Trophoblast cell (in vitro differentiated cells and primary cell): ENCODE measurements around the gene PSMC3.

ENCODE experiments used
- DNase-seq, 2 donors: peaks; one replicate each; pipeline ENCODE4 v3.0.0-alpha.2; 2016
- H2AFZ ChIP-seq: 2 replicates; pipeline ENCODE4 v1.6.1; 2013; ENCODE audit warnings: low read length, moderate library complexity, mild to moderate bottlenecking; ENCODE audit not compliant: insufficient read depth, poor library complexity
- H2AK5ac ChIP-seq: 2 replicates; pipeline ENCODE4 v1.6.1; 2013; ENCODE audit warnings: mild to moderate bottlenecking, low read length
- H2BK120ac ChIP-seq: 2 replicates; pipeline ENCODE4 v1.6.1; 2013; ENCODE audit warnings: low read length, mild to moderate bottlenecking, moderate library complexity; ENCODE audit not compliant: insufficient read depth, poor library complexity
- H2BK12ac ChIP-seq: 2 replicates; pipeline ENCODE4 v1.6.1; 2013; ENCODE audit warnings: mild to moderate bottlenecking, low read length, moderate library complexity
- H2BK5ac ChIP-seq: 2 replicates; pipeline ENCODE4 v1.6.1; 2013; ENCODE audit warnings: low read length, low read depth, moderate library complexity, mild to moderate bottlenecking; ENCODE audit not compliant: poor library complexity
- H3K14ac ChIP-seq: 2 replicates; pipeline ENCODE4 v1.6.1; 2013; ENCODE audit warnings: mild to moderate bottlenecking, low read length
- H3K18ac ChIP-seq: 2 replicates; pipeline ENCODE4 v1.6.1; 2013; ENCODE audit warnings: mild to moderate bottlenecking, low read length
- H3K23ac ChIP-seq: 2 replicates; pipeline ENCODE4 v1.6.1; 2013; ENCODE audit warnings: low read length
- H3K27ac ChIP-seq: 2 replicates; pipeline ENCODE4 v1.5.1; 2013; ENCODE audit warnings: low read depth, mild to moderate bottlenecking, inconsistent platforms, low read length, moderate library complexity
- H3K27me3 ChIP-seq: 2 replicates; pipeline ENCODE4 v1.6.1; 2013; ENCODE audit warnings: inconsistent platforms, mild to moderate bottlenecking, low read length, moderate library complexity; ENCODE audit not compliant: insufficient read depth
- H3K36me3 ChIP-seq, 2 experiments: 1 replicate in 1 of 2; 2 replicates in 1 of 2; pipeline ENCODE4 v1.6.1; 2013; ENCODE audit warnings: low read length in 2 of 2, mild to moderate bottlenecking in 2 of 2, moderate library complexity in 1 of 2; ENCODE audit not compliant: insufficient read depth in 2 of 2, control insufficient read depth in 1 of 2
- H3K4ac ChIP-seq: 2 replicates; pipeline ENCODE4 v1.6.1; 2013; ENCODE audit warnings: low read depth, mild to moderate bottlenecking, low read length, moderate library complexity
- H3K4me1 ChIP-seq, 2 experiments: 1 replicate in 1 of 2; 2 replicates in 1 of 2; pipeline ENCODE4 v1.6.1; 2013; ENCODE audit warnings: low read length in 2 of 2, mild to moderate bottlenecking in 2 of 2, moderate library complexity in 1 of 2; ENCODE audit not compliant: insufficient read depth in 2 of 2, control insufficient read depth in 1 of 2
- H3K4me2 ChIP-seq: 2 replicates; pipeline ENCODE4 v1.6.1; 2013; ENCODE audit warnings: inconsistent platforms, mild to moderate bottlenecking, low read length, moderate library complexity
- H3K4me3 ChIP-seq: 2 replicates; pipeline ENCODE4 v1.5.1; 2013; ENCODE audit warnings: mild to moderate bottlenecking, low read depth, low read length, inconsistent platforms
- H3K79me1 ChIP-seq: one replicate; pipeline ENCODE4 v1.6.1; 2013; ENCODE audit warnings: low read length
- H3K79me2 ChIP-seq: 2 replicates; pipeline ENCODE4 v1.6.1; 2013; ENCODE audit warnings: low read length, mild to moderate bottlenecking; ENCODE audit not compliant: control insufficient read depth, insufficient read depth, poor library complexity
- H3K9ac ChIP-seq: 2 replicates; pipeline ENCODE4 v1.6.1; 2013; ENCODE audit warnings: mild to moderate bottlenecking, low read length
- H3K9me3 ChIP-seq: 2 replicates; pipeline ENCODE4 v1.6.1; 2013; ENCODE audit warnings: low read depth, mild to moderate bottlenecking, control low read depth, inconsistent platforms, low read length; ENCODE audit not compliant: insufficient read depth
- H4K12ac ChIP-seq: 2 replicates; pipeline ENCODE4 v1.6.1; 2013; ENCODE audit warnings: low read depth, mild to moderate bottlenecking, low read length, moderate library complexity
- H4K8ac ChIP-seq: 2 replicates; pipeline ENCODE4 v1.6.1; 2013; ENCODE audit warnings: low read depth, mild to moderate bottlenecking, low read length, moderate library complexity
- H4K91ac ChIP-seq: one replicate; pipeline ENCODE4 v1.6.1; 2013; ENCODE audit warnings: low read depth, mild to moderate bottlenecking, low read length, moderate library complexity
- WGBS: extraction: QIAGEN DNeasy Blood & Tissue Kit; methylation state at CpG from one replicate; pipeline ENCODE4 v1.1.7; 2013; ENCODE audit warnings: missing lambda C conversion rate; ENCODE audit not compliant: insufficient read length, insufficient coverage; ENCODE audit errors: extremely low coverage; 5-methylcytosine and 5-hydroxymethylcytosine counted together

Gene PSMC3

DNA sequence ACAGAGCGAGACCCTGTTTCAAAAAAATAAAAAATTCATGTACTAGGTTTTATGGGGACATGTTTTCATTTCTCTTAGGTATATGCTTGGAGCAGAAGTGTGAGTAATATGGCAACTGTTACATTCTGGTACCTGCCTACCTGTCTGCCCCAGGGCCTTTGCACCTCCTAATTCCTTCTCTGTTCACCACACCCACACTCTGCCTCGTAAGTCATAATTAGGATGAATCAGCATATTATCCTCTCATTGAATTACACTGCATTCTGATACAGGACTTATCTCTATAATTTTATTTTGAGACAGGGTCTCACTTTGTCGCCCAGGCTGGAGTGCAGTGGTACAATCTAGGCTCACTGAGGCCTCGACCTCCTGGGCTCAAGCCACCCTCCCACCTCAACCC is 25.8 kb upstream of the PSMC3 start:
- Histone ChIP-seq H2AFZ (no peak overlapping the region), H2BK120ac (no peak overlapping the region), H4K91ac (no peak overlapping the region), H3K14ac (no peak overlapping the region), H3K27ac (no peak overlapping the region), H3K79me2 (no peaks in the 10 kb centered on the region), H2BK12ac (no peak overlapping the region), H4K12ac (no peak overlapping the region), H3K4me3 (no peak overlapping the region), H2AK5ac (no peak overlapping the region), H3K9ac (no peak overlapping the region), H3K18ac (no peak overlapping the region), H3K4me1 (no peaks in the 10 kb centered on the region), H3K79me1 (no peaks in the 10 kb centered on the region), H3K4me2 (no peak overlapping the region), H3K36me3 (peaks cover 2% of the 10 kb centered on the region in 2 experiments), H3K23ac (no peak overlapping the region), H3K9me3 (no peaks in the 10 kb centered on the region), H3K27me3 (no peaks in the 10 kb centered on the region), H4K8ac (no peak overlapping the region), H2BK5ac (no peak overlapping the region), H3K4ac (no peak overlapping the region)
- no CpG with 5 or more reads among the region's 4 CpGs for WGBS
- DNase-seq: no peak

DNA sequence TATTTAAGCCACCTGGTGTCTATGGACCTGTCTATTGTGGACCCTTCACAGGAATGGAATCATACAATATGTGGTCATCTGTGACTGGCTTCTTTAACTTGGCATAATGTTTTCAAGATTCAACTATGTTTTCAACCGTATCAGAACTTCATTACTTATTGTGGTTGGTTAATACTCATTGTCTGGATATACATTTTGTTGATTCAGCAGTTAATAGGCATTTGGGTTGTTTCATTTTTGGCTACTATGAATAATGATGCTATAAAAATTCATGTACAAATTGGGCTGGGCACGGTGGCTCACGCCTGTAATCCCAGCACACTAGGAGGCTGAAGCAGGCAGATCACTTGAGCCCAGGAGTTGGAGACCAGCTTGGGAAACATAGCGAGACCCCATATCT is 25.2 kb upstream of the PSMC3 start:
- H4K8ac ChIP-seq: no peak overlapping the region
- no peak overlapping the region for H2AFZ ChIP-seq
- H4K12ac ChIP-seq: no peak overlapping the region
- no peak overlapping the region for H2BK5ac ChIP-seq
- no peaks in the 10 kb centered on the region for H3K27me3 ChIP-seq
- no peak overlapping the region for H3K4me2 ChIP-seq
- H3K18ac ChIP-seq: no peak overlapping the region
- no peak overlapping the region for H3K4me3 ChIP-seq
- H3K14ac ChIP-seq: no peak overlapping the region
- no peak overlapping the region for H2BK120ac ChIP-seq
- H3K23ac ChIP-seq: no peak overlapping the region
- H3K4ac ChIP-seq: no peak overlapping the region
- no peak overlapping the region for H2AK5ac ChIP-seq
- no peak overlapping the region for H4K91ac ChIP-seq
- no peak for DNase-seq
- H3K79me2 ChIP-seq: no peaks in the 10 kb centered on the region
- WGBS: no CpG with 5 or more reads among the region's 4 CpGs
- H3K36me3 ChIP-seq: peaks cover 2% of the 10 kb centered on the region in 2 experiments
- no peaks in the 10 kb centered on the region for H3K9me3 ChIP-seq
- no peak overlapping the region for H3K27ac ChIP-seq
- H3K4me1 ChIP-seq: no peaks in the 10 kb centered on the region
- no peak overlapping the region for H2BK12ac ChIP-seq
- no peak overlapping the region for H3K9ac ChIP-seq
- no peaks in the 10 kb centered on the region for H3K79me1 ChIP-seq

DNA sequence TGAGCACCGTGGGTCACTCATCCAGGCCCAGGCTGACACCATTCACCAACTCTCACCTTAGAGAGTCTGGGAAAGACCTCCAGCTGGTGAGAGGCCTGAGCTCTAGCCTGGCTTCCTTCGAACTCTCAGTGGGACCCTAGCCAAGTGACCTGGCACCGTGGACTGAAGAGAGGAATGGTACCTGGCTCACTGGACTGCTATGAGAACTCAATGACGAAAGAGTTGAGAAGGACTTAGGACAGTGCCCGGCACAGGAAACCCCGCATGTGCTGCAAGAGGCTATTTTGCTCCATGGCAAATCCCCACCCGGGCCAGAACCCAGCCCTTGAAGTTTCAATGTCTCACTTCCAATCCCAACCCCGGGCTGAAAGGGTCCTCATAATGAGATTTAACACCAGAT is 23.3 kb upstream of the PSMC3 start:
- H3K27me3 ChIP-seq: no peaks in the 10 kb centered on the region
- H3K4ac ChIP-seq: no peak overlapping the region
- no peaks in the 10 kb centered on the region for H3K79me2 ChIP-seq
- no peak overlapping the region for H4K12ac ChIP-seq
- H2AK5ac ChIP-seq: no peak overlapping the region
- H4K8ac ChIP-seq: no peak overlapping the region
- H3K36me3 ChIP-seq: peaks cover 0 to 2% of the 10 kb centered on the region in 2 experiments
- no peak for DNase-seq
- no peaks in the 10 kb centered on the region for H3K9me3 ChIP-seq
- H2BK12ac ChIP-seq: no peak overlapping the region
- no peak overlapping the region for H3K18ac ChIP-seq
- no peaks in the 10 kb centered on the region for H3K79me1 ChIP-seq
- no peak overlapping the region for H2BK5ac ChIP-seq
- no peak overlapping the region for H2BK120ac ChIP-seq
- no peak overlapping the region for H3K14ac ChIP-seq
- no peak overlapping the region for H2AFZ ChIP-seq
- H3K4me1 ChIP-seq: no peaks in the 10 kb centered on the region
- WGBS: no CpG with 5 or more reads among the region's 8 CpGs
- no peak overlapping the region for H3K9ac ChIP-seq
- no peak overlapping the region for H3K4me2 ChIP-seq
- H4K91ac ChIP-seq: no peak overlapping the region
- no peak overlapping the region for H3K23ac ChIP-seq
- H3K27ac ChIP-seq: no peak overlapping the region
- no peak overlapping the region for H3K4me3 ChIP-seq

DNA sequence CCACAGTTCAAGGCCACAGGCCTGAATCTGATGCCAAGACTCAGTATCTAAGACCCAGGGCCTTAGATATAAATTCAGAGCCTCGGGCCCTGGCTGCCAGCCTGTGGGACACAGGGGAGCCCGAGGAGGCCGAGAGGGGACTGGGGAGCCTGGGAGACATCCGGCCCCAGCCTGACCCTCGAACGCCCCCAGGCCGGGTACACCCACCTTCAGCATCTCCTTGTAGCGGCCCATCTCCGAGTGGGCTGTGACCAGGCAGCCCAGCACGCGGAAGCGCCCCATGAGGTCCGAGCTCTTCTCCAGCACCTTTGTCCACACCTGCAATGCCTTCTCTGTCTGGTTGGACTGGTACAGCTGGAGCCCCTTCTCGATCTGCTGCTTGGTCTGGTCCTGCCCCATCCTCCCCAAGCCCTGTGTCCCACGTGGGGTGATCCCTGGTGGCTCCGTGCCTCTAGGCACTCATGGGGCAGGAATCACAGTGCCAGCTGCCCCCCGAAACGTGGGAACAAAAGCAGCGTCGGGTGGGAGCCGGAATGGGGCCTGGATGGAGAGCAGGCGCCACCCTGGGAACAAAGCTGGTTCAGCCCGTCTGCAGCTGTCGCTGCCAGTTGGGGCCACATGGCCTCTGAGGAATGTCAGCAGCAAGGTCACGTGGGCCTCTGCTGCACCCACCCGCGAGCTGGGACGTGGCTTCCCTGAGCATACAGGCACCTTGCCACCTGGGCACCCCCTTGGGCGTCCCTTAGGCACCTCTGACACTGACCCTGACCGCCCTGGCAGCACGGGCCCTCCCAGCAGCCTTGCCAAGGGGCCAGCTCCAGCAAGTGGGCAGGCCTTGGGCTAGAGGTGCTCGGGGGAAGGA is 22.6 kb upstream of the PSMC3 start, which contains the start of gene RAPSN:
RAPSN (minus strand) TSS at position 571 of the 862 bp plus-strand sequence; CDS start at position 399, 172 bp downstream.
- H3K9ac ChIP-seq: no peak within 1 kb of the TSS
- H2AFZ ChIP-seq: no peak within 1 kb of the TSS
- no peak within 1 kb of the TSS for H2BK12ac ChIP-seq
- no peak within 1 kb of the TSS for H4K91ac ChIP-seq
- H3K4ac ChIP-seq: no peak within 1 kb of the TSS
- no peak within 1 kb of the TSS for H3K4me2 ChIP-seq
- no peak within 1 kb of the TSS for H3K27ac ChIP-seq
- H3K79me1 ChIP-seq: no peaks in the 10 kb centered on the region
- H3K4me3 ChIP-seq: no peak within 1 kb of the TSS
- no peaks in the 10 kb centered on the region for H3K4me1 ChIP-seq
- H3K36me3 ChIP-seq: no peaks in the 10 kb centered on the region
- no CpG with 5 or more reads among the region's 32 CpGs for WGBS
- no peaks in the 10 kb centered on the region for H3K27me3 ChIP-seq
- no peak within 1 kb of the TSS for H2BK5ac ChIP-seq
- no peak within 1 kb of the TSS for H4K12ac ChIP-seq
- H3K23ac ChIP-seq: no peak within 1 kb of the TSS
- H3K79me2 ChIP-seq: no peaks in the 10 kb centered on the region
- H3K9me3 ChIP-seq: no peaks in the 10 kb centered on the region
- H3K14ac ChIP-seq: no peak within 1 kb of the TSS
- H2AK5ac ChIP-seq: no peak within 1 kb of the TSS
- H3K18ac ChIP-seq: no peak within 1 kb of the TSS
- DNase-seq: no peak
- H2BK120ac ChIP-seq: no peak within 1 kb of the TSS
- H4K8ac ChIP-seq: no peak within 1 kb of the TSS
